Epithelial cell of esophagus (primary cell): ENCODE data around the gene SYNE4.
A peak's percentile ranks its signal among the peaks of the same experiment; 100 is the strongest.
"Not testable (repeated sequence)": the region's sequence is repeated elsewhere in the genome, so short reads cannot be mapped to it uniquely, and the experiment has no call there.

Experiments
- DNase-seq: peaks from one replicate; pipeline ENCODE4 v3.0.0; 2010; ENCODE audit warnings: low read depth
- H3K4me3 ChIP-seq: 2 replicates; pipeline ENCODE4 v1.5.1; 2011; ENCODE audit warnings: mild to moderate bottlenecking, low read length, control low read depth
- TF ChIP-seq, protein P1 (sequence below): IDR thresholded peaks from 2 replicates; pipeline ENCODE4 v1.5.1; 2011; ENCODE audit warnings: low read depth, mild to moderate bottlenecking, low read length, control low read depth, inconsistent platforms; ENCODE audit not compliant: insufficient read depth; ENCODE audit errors: missing control alignments

The SYNE4 gene

DNA sequence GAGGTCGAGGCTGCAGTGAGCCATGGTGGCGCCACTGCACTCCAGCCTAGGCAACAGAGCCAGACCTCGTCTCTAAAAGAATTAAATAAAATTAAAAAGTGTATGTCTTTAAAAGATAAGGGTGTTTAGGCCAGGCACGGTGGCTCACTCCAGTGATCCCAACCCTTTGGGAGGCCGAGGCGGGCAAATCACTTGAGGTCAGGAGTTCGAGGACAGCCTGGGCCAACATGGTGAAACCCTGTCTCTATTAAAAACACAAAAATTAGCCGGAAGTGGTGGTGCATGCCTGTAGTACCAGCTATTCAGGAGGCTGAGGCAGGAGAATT, 21.1 kb downstream of the SYNE4 start:
- no peak for DNase-seq
- TF ChIP-seq, protein P1, sequence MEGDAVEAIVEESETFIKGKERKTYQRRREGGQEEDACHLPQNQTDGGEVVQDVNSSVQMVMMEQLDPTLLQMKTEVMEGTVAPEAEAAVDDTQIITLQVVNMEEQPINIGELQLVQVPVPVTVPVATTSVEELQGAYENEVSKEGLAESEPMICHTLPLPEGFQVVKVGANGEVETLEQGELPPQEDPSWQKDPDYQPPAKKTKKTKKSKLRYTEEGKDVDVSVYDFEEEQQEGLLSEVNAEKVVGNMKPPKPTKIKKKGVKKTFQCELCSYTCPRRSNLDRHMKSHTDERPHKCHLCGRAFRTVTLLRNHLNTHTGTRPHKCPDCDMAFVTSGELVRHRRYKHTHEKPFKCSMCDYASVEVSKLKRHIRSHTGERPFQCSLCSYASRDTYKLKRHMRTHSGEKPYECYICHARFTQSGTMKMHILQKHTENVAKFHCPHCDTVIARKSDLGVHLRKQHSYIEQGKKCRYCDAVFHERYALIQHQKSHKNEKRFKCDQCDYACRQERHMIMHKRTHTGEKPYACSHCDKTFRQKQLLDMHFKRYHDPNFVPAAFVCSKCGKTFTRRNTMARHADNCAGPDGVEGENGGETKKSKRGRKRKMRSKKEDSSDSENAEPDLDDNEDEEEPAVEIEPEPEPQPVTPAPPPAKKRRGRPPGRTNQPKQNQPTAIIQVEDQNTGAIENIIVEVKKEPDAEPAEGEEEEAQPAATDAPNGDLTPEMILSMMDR, result no peak
- no peak overlapping the region for H3K4me3 ChIP-seq

DNA sequence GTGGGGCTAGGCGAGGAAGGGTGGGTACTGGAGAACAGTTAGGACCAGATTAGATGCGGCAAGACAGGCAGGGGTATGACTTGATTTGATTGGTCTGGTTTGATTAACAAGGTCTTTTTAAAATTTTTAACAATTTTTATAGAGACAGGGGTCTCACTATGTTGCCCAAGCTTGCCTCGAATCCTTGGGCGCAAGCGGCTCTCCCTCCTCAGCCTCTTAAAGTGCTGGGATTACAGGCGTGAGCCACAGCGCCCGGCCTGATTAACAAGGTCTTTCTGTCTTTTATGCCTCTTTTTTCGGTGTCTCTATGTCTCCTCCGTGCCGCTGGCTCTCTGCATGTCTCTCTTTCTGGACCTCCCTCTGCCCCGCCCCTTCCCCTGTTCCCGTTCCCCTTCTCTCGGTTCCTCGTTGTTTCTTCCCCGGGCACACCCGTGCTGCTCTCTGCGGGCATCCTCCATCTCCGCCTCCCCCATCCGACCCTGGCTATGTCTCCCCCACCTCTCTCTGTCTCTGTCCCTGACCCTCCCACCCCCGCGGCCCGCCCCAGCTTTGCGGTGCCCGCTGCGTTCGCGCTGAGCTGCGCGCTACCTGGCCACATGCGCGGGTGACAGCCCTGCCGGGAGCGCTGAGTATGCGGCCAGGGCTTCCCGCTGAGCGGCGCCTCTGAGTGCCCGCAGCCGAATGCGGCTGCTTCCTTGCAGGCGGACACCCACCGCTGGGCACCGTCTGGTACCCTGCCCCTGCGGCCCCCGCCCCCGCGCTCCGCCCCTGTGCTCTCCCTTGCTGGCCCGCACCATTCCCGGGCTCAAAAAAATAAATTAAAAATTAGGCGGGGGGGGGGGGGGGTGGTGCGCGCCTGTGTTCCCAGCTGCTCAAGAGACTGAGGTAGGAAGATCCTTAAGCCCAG, 21.7 kb downstream of the SYNE4 start:
- peak overlapping the region; percentile 22 for H3K4me3 ChIP-seq
- DNase-seq, result no peak
- TF ChIP-seq, protein P1, result no peak

DNA sequence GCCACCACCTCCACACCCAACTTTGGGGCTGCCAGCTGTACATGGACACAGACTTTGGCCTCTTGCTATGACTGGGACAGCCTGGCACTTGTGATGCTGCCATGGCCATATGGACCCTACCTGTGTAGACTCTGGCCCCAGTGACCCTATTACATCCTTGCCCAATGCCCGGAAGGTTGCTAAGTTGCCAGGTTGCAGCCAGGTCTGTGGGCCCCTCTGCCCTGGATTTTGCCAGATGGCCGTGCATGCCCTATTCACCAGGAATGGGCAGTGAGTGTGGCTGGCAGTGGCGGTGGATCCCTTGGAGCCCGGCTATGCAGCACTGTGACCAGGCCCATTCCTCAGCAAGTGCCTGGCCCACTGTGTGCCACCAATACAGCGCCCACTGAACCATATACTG, 22.5 kb downstream of the SYNE4 start:
- TF ChIP-seq, protein P1, result no peak
- DNase-seq, result no peak
- no peak overlapping the region for H3K4me3 ChIP-seq

DNA sequence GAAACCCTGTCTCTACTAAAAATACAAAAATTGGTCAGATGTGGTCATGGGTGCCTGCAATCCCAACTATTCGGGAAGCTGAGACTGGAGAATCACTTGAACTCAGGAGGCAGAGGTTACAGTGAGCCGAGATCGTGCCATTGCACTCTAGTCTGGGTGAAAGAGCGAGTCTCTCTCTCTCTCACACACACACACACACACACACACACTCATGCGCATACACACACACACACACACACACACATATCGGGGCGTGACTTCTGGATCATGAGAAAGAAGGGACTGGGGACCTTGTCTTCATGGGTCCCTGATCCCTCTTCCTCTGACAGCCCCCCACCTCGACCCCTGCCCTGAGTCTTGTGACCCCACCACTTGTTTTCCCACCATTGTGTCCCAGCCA, 25.4 kb downstream of the SYNE4 start:
- no peak for DNase-seq
- TF ChIP-seq, protein P1, result no peak
- H3K4me3 ChIP-seq, result no peak overlapping the region

DNA sequence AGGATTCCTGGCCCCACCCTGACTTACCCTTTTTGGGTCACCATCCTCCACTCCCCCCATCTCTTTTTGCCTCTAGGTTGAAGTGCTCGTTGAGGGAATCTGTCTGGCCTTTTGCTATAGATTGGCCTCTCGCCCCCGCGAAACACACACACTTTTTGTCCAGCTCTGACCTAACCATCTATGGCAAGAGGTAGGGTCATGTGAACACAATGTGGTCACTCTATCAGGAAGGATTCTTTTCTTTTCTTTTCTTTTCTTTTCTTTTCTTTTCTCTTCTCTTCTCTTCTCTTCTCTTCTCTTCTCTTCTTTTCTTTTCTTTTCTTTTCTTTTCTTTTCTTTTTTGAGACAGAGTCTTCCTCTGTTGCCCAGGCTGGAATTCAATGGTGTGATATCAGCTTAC, 27.6 kb downstream of the SYNE4 start:
- H3K4me3 ChIP-seq, DNase-seq: not testable (repeated sequence)

DNA sequence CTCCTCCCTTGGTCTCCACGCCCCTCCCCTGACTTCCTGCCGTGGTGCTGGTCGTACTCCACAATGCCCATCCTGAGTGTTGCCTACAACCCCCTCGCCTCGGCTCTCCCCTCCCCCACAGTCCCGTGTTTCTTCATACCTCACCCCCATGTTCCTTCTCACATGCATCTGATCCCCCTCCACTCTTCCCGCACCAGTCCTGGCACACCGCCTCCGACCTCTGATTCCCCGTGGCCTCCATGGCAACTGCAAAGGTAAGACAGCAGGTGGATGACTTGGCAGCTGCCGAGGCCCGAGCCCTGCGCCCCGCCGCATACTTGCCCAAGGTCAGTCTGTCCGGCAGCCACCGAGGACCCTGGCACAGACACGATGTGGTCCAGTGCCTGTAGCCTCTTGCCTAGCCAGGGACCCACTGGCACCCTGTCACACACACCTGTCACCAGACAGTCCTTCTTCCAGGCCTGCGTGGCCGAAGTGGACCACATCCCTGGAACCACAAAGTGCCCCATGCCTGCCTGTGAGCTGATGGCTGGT, 29.7 kb downstream of the SYNE4 start:
- TF ChIP-seq, protein P1, result no peak
- no peak overlapping the region for H3K4me3 ChIP-seq
- no peak for DNase-seq

DNA sequence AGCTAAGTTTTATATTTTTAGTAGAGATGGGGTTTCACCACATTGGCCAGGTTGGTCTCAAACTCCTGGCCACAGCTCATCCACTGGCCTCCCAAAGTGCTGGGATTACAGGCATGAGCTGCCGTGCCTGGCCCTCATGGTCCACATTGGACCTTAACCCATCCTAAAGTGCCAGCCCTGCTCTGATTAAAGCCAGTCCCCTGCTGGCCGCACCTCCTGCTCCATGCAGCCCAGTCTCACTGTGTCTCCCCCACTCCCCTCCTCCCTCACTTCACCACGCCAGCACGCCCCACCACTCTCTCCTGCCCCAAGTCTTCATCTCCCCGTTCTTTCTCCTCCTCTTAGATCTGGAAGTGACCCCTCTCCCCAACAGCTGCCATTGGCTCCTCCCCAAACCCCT, 30.3 kb downstream of the SYNE4 start:
- TF ChIP-seq, protein P1, result no peak
- H3K4me3 ChIP-seq, result no peak overlapping the region
- DNase-seq, result no peak
